ENCODE measurements around the gene SYAP1.

SYAP1 gene

GRCh38 chrX:16687514-16687913 lies 31.9 kb upstream of the SYAP1 start:
- TF ChIP-seq REST (IDR thresholded peaks at IDR 0.05; ENCODE audit: insufficient read depth in 1 of 2, low read depth in 2 of 2, low read length in 2 of 2): no peak
- no peak for TF ChIP-seq POLR2AphosphoS5 (IDR thresholded peaks at IDR 0.05; ENCODE audit: low read depth, low read length)
- no peak for TF ChIP-seq TAF1 (IDR thresholded peaks at IDR 0.05; ENCODE audit: borderline replicate concordance, insufficient read depth, low read length)
- TF ChIP-seq SIN3A (IDR thresholded peaks at IDR 0.05; ENCODE audit: borderline replicate concordance, insufficient read depth, low read length): no peak
- no peak for TF ChIP-seq FOXP2 (optimal IDR thresholded peaks at IDR 0.05; ENCODE audit: borderline replicate concordance, extremely low read depth, extremely low read length, insufficient read depth)

DNA sequence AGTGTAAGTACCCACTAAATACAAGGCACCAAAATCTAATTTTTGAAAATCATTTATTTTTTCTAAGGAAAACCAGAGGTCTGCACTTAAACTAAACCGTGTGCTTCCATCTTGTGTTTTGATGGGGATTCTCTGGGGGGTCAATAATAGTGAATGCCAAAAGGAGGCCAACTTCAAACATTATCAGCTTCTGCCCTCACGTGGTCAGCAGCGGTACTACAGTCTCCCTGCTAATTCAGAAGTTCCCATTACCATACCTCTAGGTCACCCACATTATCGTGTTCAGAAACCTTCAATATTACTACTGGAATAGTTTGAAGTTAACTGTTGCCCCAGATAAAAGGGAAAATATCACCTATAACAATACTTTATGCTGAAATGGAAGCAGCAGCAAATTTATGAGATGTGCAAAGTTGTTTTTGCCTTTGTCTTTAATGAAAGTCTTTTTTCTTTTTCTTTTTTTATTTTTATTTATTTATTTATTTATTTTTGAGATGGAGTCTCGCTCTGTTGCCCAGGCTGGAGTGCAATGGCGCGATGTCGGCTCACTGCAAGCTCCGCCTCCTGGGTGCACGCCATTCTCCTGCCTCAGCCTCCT lies 24.2 kb upstream of the SYAP1 start:
- no peak for TF ChIP-seq TAF1 (IDR thresholded peaks at IDR 0.05; ENCODE audit: borderline replicate concordance, insufficient read depth, low read length)
- TF ChIP-seq POLR2AphosphoS5 (IDR thresholded peaks at IDR 0.05; ENCODE audit: low read depth, low read length): no peak
- TF ChIP-seq SIN3A (IDR thresholded peaks at IDR 0.05; ENCODE audit: borderline replicate concordance, insufficient read depth, low read length): no peak
- no peak for TF ChIP-seq FOXP2 (optimal IDR thresholded peaks at IDR 0.05; ENCODE audit: borderline replicate concordance, extremely low read depth, extremely low read length, insufficient read depth)
- TF ChIP-seq REST (IDR thresholded peaks at IDR 0.05; ENCODE audit: insufficient read depth in 1 of 2, low read depth in 2 of 2, low read length in 2 of 2): no peak

DNA sequence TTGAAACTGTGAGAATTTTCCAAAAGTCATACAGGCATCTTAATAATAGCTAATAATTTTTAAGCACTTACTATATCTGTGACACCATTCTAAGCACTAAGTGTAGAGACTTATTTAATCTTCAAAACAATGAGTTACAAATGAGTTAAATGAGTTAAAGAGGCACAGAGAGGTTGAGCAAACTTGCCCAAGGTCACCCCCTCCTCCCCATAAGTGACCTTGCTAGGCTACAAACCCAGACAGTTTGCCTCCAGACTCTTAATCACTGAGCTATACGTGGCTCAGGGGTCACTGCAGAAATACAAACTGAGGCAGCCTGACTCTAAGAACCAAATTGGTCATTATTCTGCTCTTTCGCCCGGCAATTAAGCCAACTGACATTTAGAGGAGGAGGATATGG lies 22.5 kb upstream of the SYAP1 start:
- no peak for TF ChIP-seq REST (IDR thresholded peaks at IDR 0.05; ENCODE audit: insufficient read depth in 1 of 2, low read depth in 2 of 2, low read length in 2 of 2)
- TF ChIP-seq TAF1 (IDR thresholded peaks at IDR 0.05; ENCODE audit: borderline replicate concordance, insufficient read depth, low read length): no peak
- TF ChIP-seq SIN3A (IDR thresholded peaks at IDR 0.05; ENCODE audit: borderline replicate concordance, insufficient read depth, low read length): no peak
- TF ChIP-seq POLR2AphosphoS5 (IDR thresholded peaks at IDR 0.05; ENCODE audit: low read depth, low read length): no peak
- TF ChIP-seq FOXP2 (optimal IDR thresholded peaks at IDR 0.05; ENCODE audit: borderline replicate concordance, extremely low read depth, extremely low read length, insufficient read depth): no peak

- TF ChIP-seq FOXP2 (optimal IDR thresholded peaks at IDR 0.05; ENCODE audit: borderline replicate concordance, extremely low read depth, extremely low read length, insufficient read depth): no peak
- TF ChIP-seq POLR2AphosphoS5 (IDR thresholded peaks at IDR 0.05; ENCODE audit: low read depth, low read length): no peak
Observed at GRCh38 chrX:16699389-16699788, 20.0 kb upstream of the SYAP1 start.

DNA sequence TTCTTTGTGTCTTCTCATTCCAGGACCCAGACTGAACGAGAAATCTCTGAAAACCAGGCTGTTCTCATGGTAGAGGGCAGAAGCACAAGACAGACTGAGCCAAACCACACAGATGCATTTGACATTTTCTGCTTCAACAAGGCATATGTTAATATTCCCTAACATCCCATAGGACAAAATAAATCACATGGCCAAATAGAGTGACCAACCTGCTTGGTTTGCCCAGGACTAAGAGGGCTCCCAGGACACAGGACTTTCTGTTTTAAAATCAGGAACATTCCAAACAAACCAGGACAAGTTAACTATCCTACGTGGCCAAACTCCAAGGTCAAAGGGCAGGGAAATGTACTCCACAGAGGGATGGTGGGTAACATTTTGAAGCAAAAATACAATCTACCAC lies 18.7 kb upstream of the SYAP1 start:
- TF ChIP-seq POLR2AphosphoS5 (IDR thresholded peaks at IDR 0.05; ENCODE audit: low read depth, low read length): no peak
- TF ChIP-seq TAF1 (IDR thresholded peaks at IDR 0.05; ENCODE audit: borderline replicate concordance, insufficient read depth, low read length): no peak
- TF ChIP-seq SIN3A (IDR thresholded peaks at IDR 0.05; ENCODE audit: borderline replicate concordance, insufficient read depth, low read length): no peak
- no peak for TF ChIP-seq REST (IDR thresholded peaks at IDR 0.05; ENCODE audit: insufficient read depth in 1 of 2, low read depth in 2 of 2, low read length in 2 of 2)
- no peak for TF ChIP-seq FOXP2 (optimal IDR thresholded peaks at IDR 0.05; ENCODE audit: borderline replicate concordance, extremely low read depth, extremely low read length, insufficient read depth)
